HG03108 (cell line): ENCODE data around the gene LTA.

ENCODE experiments used
- ATAC-seq: cut with Tn5 transposase; IDR thresholded peaks from one replicate; pipeline ENCODE4 v1.9.1; 2021; ENCODE audit warnings: moderate library complexity; ENCODE audit not compliant: unreplicated experiment

The LTA gene

GRCh38 chr6:31621991-31622390 lies 49.9 kb downstream of the LTA start:
- ATAC-seq: no peak

DNA sequence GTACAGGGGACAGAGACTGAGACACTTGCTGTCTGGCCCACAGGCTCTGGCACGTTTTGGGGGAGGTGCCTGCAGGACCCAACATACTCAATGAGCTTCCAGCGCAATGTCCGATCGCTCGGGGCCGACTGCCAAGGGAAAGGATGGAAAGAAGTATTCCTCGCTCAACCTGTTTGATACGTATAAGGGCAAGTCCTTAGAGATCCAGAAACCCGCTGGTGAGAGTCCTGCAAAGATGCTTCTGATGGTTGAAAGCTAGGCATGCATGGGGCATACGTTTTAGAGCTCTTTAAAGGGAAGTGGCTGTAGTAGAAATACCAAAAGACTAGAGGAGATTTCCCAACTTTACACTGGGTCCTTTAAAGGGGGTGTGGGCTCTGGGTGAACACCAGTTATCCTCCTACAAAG lies 50.6 kb downstream of the LTA start:
- ATAC-seq: no peak
